Forelimb muscle (tissue), 1 donor: Measurements from ENCODE around the gene FAM168B. TPM values are rescaled to one million over a fixed set of nuclear protein-coding genes. Genes with fewer than 3 reads are reported as not detected.

Source experiments
- DNase-seq: peaks from one replicate; pipeline ENCODE4 v3.0.0-alpha.2; 2013; ENCODE audit warnings: low read depth
- polyA plus RNA-seq: library from polyadenylated mRNA; unstranded; fragments of 120-200 nt; gene quantifications from one replicate; pipeline ENCODE4 v1.2.1, GENCODE V29; 2013; ENCODE audit not compliant: insufficient read length

The FAM168B gene
- polyA plus RNA-seq, 1 donor, result 64.6 TPM

GRCh38 chr2:131039908-131040660, 53.2 kb downstream of the FAM168B start:
- no peak for DNase-seq

DNA sequence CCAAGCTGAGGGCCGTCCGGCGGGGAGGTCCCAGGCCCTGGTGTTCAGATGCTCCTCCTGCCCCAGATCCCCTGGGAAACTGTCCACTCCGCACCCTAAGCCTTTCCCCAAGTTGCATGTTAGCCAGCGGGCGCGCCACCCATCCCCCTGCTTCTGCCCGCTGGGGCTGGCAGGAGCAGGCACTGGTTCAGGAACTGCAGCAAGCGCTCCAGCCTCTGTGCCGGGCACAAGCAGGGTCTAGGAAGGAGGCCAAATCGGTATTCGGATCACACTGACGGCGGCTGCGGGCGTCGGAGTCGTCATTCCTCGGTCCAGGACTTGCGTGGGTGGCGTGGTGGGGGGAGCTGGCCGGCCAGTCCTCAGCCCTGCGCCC, 53.7 kb downstream of the FAM168B start:
- no peak for DNase-seq

- DNase-seq, result no peak
Observed at GRCh38 chr2:131039101-131039440, 54.2 kb downstream of the FAM168B start.

DNA sequence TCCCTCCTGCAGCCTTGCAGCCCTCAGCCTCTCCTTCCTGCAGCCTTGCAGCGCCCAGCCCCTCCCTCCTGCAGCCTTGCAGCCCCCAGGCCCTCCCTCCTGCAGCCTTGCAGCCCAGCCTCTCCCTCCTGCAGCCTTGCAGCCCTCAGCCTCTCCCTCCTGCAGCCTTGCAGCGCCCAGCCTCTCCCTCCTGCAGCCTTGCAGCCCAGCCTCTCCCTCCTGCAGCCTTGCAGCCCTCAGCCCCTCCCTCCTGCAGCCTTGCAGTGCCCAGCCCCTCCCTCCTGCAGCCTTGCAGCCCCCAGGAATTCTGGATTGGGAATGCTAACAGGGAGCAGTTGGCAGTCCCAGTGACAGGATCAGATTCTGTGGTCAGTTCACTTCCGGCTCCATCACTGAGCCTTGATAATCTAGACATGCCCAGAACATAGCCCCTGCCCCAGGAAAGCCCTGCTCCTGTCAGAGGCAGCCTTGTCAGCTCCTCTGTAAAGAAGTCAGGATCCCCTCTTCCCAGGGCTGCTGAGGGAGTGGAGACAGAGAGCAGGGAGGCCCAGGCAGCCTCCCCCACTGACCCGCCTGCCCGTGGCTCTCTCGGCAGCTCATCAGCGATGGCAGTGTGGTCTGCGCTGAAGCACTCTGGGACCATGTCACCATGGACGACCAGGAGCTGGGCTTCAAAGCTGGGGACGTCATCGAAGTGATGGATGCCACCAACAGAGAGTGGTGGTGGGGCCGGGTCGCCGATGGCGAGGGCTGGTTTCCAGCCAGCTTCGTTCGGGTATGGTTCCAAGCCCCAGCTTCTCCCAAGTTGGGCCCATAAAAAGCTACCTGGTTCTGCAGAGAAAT, 54.8 kb downstream of the FAM168B start:
- no peak for DNase-seq

DNA sequence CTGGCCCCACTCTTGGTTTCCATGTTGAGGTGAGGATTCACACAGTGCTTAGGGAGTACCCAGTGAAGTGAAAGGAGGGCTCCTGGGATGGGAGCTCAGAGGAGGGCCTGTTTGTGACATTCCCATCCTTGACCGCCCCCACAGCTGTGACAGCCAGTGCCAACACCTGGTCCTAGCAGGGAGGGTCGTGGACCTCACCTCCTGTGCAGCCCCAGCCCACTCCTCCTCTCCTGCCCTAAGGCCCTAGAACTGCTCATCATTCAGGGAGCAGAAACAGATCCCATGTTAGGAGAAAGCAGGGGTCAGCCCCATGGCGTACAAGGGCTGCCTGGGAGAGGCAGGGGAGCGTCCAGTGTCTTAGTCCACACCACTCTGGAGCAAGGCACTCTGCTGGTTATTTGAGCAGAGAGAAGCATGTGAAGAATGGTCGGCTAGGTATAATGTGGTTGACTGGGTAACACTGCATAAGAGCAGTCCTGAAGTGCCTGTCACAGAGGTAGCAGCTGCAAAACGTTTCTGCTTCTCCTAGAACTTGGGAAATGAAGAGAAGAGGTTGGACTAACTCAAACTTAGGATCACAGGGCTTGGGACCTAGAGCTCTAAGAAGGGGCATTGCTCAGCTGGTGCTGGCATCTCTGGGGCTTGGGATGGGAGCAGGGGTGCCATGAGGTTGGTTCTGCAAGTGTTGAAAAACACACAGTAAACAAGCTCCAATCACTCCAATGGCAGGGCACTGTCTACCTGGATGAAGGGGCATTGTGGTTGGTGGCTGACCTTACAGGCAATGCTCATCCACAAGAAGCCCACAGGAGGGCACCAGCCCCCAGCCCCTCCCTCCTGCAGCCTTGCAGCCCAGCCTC, 55.6 kb downstream of the FAM168B start:
- no peak for DNase-seq

- DNase-seq, result no peak
Observed at GRCh38 chr2:131036696-131037397, 56.4 kb downstream of the FAM168B start.

GRCh38 chr2:131036269-131036668, 57.0 kb downstream of the FAM168B start:
- no peak for DNase-seq

GRCh38 chr2:131035826-131036231, 57.4 kb downstream of the FAM168B start:
- DNase-seq, result no peak

- no peak for DNase-seq
Observed at GRCh38 chr2:131035112-131035825, 58.0 kb downstream of the FAM168B start.

GRCh38 chr2:131034122-131035051, 58.9 kb downstream of the FAM168B start:
- DNase-seq, result no peak

DNA sequence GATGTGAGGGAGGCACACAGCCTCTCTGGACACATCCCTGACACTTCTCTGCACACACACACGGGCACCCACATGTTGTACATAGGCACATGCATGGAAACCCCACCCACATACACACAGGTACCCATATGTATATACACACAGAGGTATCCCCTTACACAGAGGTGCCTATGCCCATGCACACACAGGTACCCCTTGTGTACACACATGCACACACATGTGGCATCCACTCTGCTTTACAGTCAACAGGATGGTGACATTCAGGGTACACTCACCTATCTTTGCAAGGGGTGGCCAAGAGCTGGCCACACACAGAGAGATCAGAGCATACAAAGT, 59.5 kb downstream of the FAM168B start:
- no peak for DNase-seq

GRCh38 chr2:131032393-131032836, 60.8 kb downstream of the FAM168B start:
- no peak for DNase-seq

DNA sequence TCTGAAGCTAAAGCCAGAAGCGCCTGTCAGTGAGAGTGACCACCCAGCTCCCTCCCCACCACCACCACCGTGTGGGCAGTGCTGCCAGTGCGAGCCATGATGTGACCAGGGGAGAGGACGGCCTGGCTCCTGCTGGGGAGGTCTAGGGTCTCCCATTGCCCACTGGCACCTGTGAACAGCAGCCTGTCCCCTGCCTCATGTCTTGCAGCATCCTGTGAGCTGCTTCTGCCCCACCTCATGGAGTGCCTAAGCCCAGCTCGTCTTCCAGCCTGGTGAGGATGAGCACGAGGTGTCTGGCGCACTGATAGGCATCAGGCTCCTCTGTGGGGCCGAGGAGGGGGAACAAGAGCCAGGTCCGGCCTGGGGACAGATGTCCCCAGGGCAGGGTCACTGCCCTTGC, 61.4 kb downstream of the FAM168B start:
- no peak for DNase-seq

- DNase-seq, result no peak
Observed at GRCh38 chr2:131031431-131031841, 61.8 kb downstream of the FAM168B start.

DNA sequence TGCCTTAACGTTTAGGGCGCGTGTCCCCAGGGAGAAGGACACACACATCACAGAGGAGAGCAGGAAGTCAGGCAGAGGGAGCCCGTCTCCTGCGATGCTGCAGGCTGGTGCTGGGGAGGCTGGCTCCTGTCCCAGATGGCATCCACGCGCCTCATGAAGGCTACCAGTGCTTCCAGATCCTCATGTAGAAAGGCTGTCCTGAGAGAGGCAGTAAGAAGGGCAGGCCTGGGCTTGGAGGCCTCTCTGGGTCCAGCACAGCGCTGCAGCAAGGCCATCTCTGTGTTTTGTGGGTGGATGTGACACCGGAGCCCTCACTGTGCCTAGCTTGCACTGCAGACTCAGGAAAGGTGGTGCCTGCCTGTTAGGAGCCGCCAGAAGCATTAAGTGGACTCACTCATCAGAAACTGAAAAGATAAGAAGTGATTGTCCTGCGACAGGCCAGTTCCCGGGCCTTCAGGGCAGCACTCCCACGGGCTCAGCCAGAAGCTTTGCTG, 62.7 kb downstream of the FAM168B start:
- DNase-seq, result no peak

- DNase-seq, result no peak
Observed at GRCh38 chr2:131029812-131030211, 63.4 kb downstream of the FAM168B start.

DNA sequence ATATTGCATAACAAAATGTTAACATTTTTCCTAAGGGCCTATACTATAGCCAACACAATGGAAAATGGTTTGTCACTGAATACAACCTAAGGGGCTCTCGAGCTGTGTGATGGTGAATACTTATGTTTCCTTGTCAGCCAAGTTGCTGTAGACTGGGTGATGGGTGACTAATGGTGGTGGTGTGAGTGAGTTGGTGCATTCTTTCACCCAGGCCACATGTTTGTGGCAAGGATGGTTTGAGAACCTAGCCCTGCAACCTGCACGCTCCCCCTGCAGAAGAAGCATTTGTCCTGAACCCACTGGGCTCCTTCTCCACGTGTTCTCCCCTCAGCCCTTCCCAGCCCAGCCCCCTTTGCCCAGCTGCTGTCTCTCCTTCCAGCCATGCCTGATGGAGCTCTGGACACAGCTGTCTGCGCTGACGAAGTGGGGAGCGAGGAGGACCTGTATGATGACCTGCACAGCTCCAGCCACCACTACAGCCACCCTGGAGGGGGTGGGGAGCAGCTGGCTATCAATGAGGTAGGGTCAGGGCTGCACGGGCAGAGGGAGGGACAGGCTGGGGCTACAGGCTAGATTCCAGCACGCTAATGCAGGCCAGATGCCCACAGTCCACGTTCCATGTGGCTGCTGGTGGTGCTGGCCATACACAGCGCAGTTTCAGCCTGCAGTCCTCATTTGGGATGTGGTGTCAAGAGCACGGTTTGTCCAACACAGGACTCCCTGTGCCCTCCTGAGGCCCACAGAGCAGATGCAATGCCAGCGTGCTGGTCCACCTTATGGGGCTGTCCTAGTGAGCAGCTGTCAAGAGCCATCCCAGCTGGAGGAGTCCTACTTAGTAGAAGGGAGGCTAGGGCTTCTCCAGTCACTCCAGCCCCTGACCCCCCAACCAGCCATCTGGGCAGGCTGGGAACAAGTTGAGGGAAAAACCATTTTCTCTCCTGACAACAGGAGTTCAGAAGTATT, 65.4 kb downstream of the FAM168B start:
- no peak for DNase-seq

DNA sequence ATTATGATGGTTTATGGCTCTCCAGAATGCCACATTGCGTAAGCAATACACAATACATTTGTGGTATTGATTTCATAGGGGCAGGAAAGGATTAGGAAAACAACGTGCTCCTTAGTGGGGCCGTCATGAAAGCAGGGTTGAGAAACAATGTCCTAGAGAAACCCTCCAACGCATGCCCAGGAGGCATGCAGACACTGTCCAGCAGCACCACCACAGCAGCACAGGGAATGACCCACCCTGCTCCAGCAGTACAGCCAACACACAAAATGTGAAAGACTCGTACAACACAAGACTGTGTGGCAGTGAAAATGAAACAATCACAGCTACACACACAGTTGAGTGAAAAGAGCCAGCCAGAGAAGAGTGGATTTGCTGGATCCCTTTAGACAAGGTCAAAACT, 66.3 kb downstream of the FAM168B start:
- no peak for DNase-seq

DNA sequence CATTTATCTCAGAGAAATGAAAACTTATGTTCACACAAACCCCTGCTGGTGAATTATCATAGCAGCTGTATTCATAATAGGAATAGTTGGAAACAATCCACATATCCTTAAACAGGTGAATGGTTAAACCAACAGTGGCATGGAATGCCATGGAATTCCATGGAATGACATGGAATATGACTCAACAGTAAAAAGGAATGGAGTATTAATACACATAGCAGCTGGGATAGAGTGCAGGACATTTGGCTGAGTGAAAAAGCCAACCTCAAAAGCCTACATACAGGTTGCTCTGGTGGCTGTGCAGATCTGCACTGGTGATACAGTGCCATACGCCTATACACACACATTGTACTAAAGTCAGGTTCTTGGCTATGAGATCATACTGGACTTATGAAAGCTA, 69.5 kb downstream of the FAM168B start:
- DNase-seq, result no peak
